A549 (cell line): ENCODE measurements around the gene SEMA4D.

Experiments
- BHLHE40 ChIP-seq: IDR thresholded peaks from 2 replicates; pipeline ENCODE4 v1.6.1; 2012; ENCODE audit warnings: low read depth, low read length, inconsistent platforms
- CHD2 ChIP-seq: fragments of 150-350 bp; IDR thresholded peaks from 2 replicates; pipeline ENCODE4 v1.6.1; 2014; ENCODE audit warnings: low read length; ENCODE audit not compliant: partially characterized antibody
- CTCF ChIP-seq: fragments of >200 bp; sonication (Bioruptor Twin); formaldehyde crosslinking; IDR thresholded peaks from 3 replicates; pipeline ENCODE4 v1.5.1; 2016
- KDM1A ChIP-seq: fragments of 200-600 bp; sonication (generic); IDR thresholded peaks from 2 replicates; pipeline ENCODE4 v1.6.1; 2016; ENCODE audit warnings: low read depth, mild to moderate bottlenecking
- POLR2A ChIP-seq: IDR thresholded peaks from 2 replicates; pipeline ENCODE4 v1.6.1; 2012; ENCODE audit warnings: mild to moderate bottlenecking, low read length

DNA sequence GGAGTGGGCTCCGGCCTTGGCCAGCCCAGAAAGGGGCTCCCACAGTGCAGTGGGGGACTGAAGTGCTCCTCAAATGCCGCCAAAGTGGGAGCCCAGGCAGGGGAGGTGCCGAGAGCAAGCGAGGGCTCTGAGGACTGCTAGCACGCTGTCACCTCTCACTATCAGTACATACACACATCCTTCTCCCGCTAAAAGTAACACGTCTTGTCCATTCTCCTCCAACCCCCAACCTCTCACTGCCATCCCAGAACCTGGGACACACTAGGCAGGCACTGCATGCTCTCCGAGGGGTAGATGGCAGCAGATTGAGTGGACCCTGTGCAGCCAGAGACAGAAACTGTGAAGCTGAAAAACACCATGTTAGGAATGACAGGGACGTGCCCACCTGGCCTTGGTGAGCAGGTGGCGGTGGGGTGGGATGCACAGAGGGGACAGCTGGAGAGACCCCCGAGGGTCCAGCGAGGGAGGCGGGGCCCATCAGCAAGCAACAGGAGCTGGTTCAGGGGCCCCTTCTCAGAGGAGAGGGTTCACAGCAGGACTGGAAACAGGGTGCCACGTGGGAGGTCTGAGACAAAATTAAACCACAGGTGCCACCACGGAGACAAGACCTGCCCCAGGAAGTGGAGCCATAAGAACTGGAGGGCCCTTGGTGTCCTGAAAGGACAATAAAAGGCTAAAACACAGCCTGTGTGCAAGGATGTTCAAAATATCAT, 16.9 kb downstream of the SEMA4D start:
- TF ChIP-seq CTCF = no peak
- TF ChIP-seq POLR2A = no peak
- no peak for TF ChIP-seq BHLHE40
- no peak for TF ChIP-seq KDM1A
- no peak for TF ChIP-seq CHD2
